GDM1 (cell line): ENCODE measurements around the gene GPHN.
A peak's percentile ranks its signal among the peaks of the same experiment; 100 is the strongest.
"Not testable (repeated sequence)": the region's sequence is repeated elsewhere in the genome, so short reads cannot be mapped to it uniquely, and the experiment has no call there.

ENCODE experiments used
- DNase-seq: peaks from one replicate; lab custom pipeline; 2025; lab: John Stamatoyannopoulos, UW

The GPHN gene

GRCh38 chr14:67060546-67060945, 552.6 kb downstream of the GPHN start:
- DNase-seq: no peak

- not testable (repeated sequence) for DNase-seq
Measured at GRCh38 chr14:67067070-67067814, 559.3 kb downstream of the GPHN start.

- no peak for DNase-seq
Measured at GRCh38 chr14:67068251-67068650, 560.3 kb downstream of the GPHN start.

GRCh38 chr14:67071506-67071905, 563.6 kb downstream of the GPHN start:
- DNase-seq: no peak

- DNase-seq: no peak
Measured at GRCh38 chr14:67077921-67078320, 570.0 kb downstream of the GPHN start.

GRCh38 chr14:67079846-67080245, 571.9 kb downstream of the GPHN start:
- DNase-seq: no peak

GRCh38 chr14:67108230-67108629, 600.3 kb downstream of the GPHN start:
- no peak for DNase-seq

- DNase-seq: no peak
Measured at GRCh38 chr14:67111022-67111421, 603.1 kb downstream of the GPHN start.

GRCh38 chr14:67112344-67112743, 604.4 kb downstream of the GPHN start:
- DNase-seq: no peak

- no peak for DNase-seq
Measured at GRCh38 chr14:67127174-67127573, 619.2 kb downstream of the GPHN start.

GRCh38 chr14:67129768-67130167, 621.8 kb downstream of the GPHN start:
- DNase-seq: no peak

- no peak for DNase-seq
Measured at GRCh38 chr14:67131691-67132090, 623.7 kb downstream of the GPHN start.

- no peak for DNase-seq
Measured at GRCh38 chr14:67133144-67133543, 625.2 kb downstream of the GPHN start.

GRCh38 chr14:67133595-67134441, 625.9 kb downstream of the GPHN start:
- no peak for DNase-seq

- DNase-seq: no peak
Measured at GRCh38 chr14:67137744-67138371, 629.9 kb downstream of the GPHN start.

- DNase-seq: no peak
Measured at GRCh38 chr14:67140556-67140955, 632.6 kb downstream of the GPHN start.

GRCh38 chr14:67141146-67141900, 633.4 kb downstream of the GPHN start:
- DNase-seq: no peak

GRCh38 chr14:67151082-67151666, 643.2 kb downstream of the GPHN start:
- DNase-seq: no peak

GRCh38 chr14:67158566-67158965, 650.6 kb downstream of the GPHN start:
- no peak for DNase-seq

GRCh38 chr14:67162385-67162784, 654.4 kb downstream of the GPHN start:
- DNase-seq: no peak

- DNase-seq: peak; percentile 5
Measured at GRCh38 chr14:67166450-67166853, 658.5 kb downstream of the GPHN start.
